NT2/D1 (cell line): Measurements from ENCODE around the gene NUP133.

Experiments used
- SUZ12 ChIP-seq: IDR thresholded peaks from 2 replicates; pipeline ENCODE4 v1.6.1; 2011; ENCODE audit not compliant: insufficient read length, insufficient read depth; ENCODE audit errors: extremely low read depth
- YY1 ChIP-seq: IDR thresholded peaks from 2 replicates; pipeline ENCODE4 v1.6.1; 2011; ENCODE audit not compliant: insufficient read length, insufficient read depth
- ZNF274 ChIP-seq: IDR thresholded peaks from 2 replicates; pipeline ENCODE4 v1.6.1; 2011; ENCODE audit warnings: mild to moderate bottlenecking, low read depth, low read length

- no peak for TF ChIP-seq YY1
- no peak for TF ChIP-seq ZNF274
- TF ChIP-seq SUZ12: no peak
These were observed 105.1 kb downstream of the NUP133 start for GRCh38 chr1:229402993-229403392.
